HG03565 (cell line): Measurements from ENCODE around the gene TCEANC2.
"Not testable (repeated sequence)": the region's sequence is repeated elsewhere in the genome, so short reads cannot be mapped to it uniquely, and the experiment has no call there.

ENCODE experiments used
- ATAC-seq: cut with Tn5 transposase; IDR thresholded peaks from one replicate; pipeline ENCODE4 v1.9.1; 2021; ENCODE audit warnings: mild to moderate bottlenecking, moderate library complexity; ENCODE audit not compliant: unreplicated experiment

The TCEANC2 gene

GRCh38 chr1:54024811-54025210 lies 28.6 kb upstream of the TCEANC2 start:
- not testable (repeated sequence) for ATAC-seq

- no peak for ATAC-seq
Measured at GRCh38 chr1:54027848-54028247, 25.6 kb upstream of the TCEANC2 start.

- ATAC-seq, result no peak
Measured at GRCh38 chr1:54028306-54029251, 24.8 kb upstream of the TCEANC2 start.

GRCh38 chr1:54037476-54037875 lies 15.9 kb upstream of the TCEANC2 start:
- no peak for ATAC-seq

GRCh38 chr1:54041806-54042205 lies 11.6 kb upstream of the TCEANC2 start:
- no peak for ATAC-seq

- ATAC-seq, result no peak
Measured at GRCh38 chr1:54045496-54045895, 7.9 kb upstream of the TCEANC2 start.

- ATAC-seq, result no peak
Measured at GRCh38 chr1:54046671-54047383, 6.6 kb upstream of the TCEANC2 start.

GRCh38 chr1:54047384-54048305 lies 5.8 kb upstream of the TCEANC2 start:
- no peak for ATAC-seq

GRCh38 chr1:54050435-54050834 lies 3.0 kb upstream of the TCEANC2 start:
- not testable (repeated sequence) for ATAC-seq

GRCh38 chr1:54051933-54052430 lies 1.4 kb upstream of the TCEANC2 start:
- no peak for ATAC-seq

- ATAC-seq, result no peak
Measured at GRCh38 chr1:54052431-54052933, 926 bp upstream of the TCEANC2 start.

GRCh38 chr1:54053745-54054437 lies 483 bp downstream of the TCEANC2 start:
- ATAC-seq, result no peak

- ATAC-seq, result no peak
Measured at GRCh38 chr1:54054438-54054749, 986 bp downstream of the TCEANC2 start.

- ATAC-seq, result no peak
Measured at GRCh38 chr1:54064299-54064698, 10.9 kb downstream of the TCEANC2 start.

- ATAC-seq, result no peak
Measured at GRCh38 chr1:54069791-54070170, 16.4 kb downstream of the TCEANC2 start.

- no peak for ATAC-seq
Measured at GRCh38 chr1:54070171-54070837, 16.9 kb downstream of the TCEANC2 start.

- ATAC-seq, result no peak
Measured at GRCh38 chr1:54077359-54077758, 24.0 kb downstream of the TCEANC2 start.

- no peak for ATAC-seq
Measured at GRCh38 chr1:54080598-54081049, 27.2 kb downstream of the TCEANC2 start.
